ENCODE data around the gene PTPRA. TPM values are rescaled to one million over a fixed set of nuclear protein-coding genes. Genes with fewer than 3 reads are reported as not detected.

PTPRA gene
- total and polyA plus RNA-seq, 2 of the 8 experiments (the other 6 are each of a cell fraction or from before 2014, with no cell fraction given): 47.7 to 51.3 TPM

DNA sequence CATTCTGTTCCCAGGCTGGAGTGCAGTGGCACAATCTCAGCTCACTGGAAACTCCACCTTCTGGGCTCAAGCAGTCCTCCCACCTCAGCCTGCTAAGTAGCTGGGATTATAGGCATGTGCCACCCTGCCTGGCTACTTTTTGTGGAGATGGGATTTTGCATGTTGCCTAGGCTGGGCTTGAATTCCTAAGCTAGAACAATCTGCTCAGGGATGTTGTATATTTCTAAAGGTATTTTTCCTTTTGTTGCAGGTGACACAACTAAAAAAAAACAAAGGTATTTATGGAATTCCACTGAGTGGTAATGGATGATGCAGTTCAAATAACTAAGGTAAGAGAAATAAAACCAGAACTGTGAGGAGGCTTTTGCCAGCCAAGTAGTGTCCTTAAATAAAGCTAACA, 49.7 kb downstream of the PTPRA start:
- no peak overlapping the region for H2BK120ac ChIP-seq (replicated peaks; ENCODE audit: low read depth, low read length)
- no peaks in the 10 kb centered on the region; the same call in 1 of the 2 replicates for H3K23me2 ChIP-seq (ENCODE audit: low read depth, low read length)
- H3K27ac ChIP-seq (ENCODE audit: low read depth, low read length): no peak overlapping the region
- no peak overlapping the region for H2AK5ac ChIP-seq (ENCODE audit: low read depth, low read length)
- H3K36me3 ChIP-seq (ENCODE audit: control insufficient read depth in 2 of 4, insufficient read depth in 4 of 4, low read length in 3 of 4): peaks cover 0 to 13% (median 2%) of the 10 kb centered on the region in 4 experiments; a peak in 4 of 8 replicates
- DNase-seq (ENCODE audit: low read depth in 1 of 2, low spot score in 2 of 2): no peak
- peaks cover 4% of the 10 kb centered on the region for H3K79me1 ChIP-seq (ENCODE audit: low read depth, low read length)
- FAIRE-seq: no peak
- ChIA-PET POLR2A (ENCODE audit: partially characterized antibody) (interaction anchor here (1.1 kb wide), 1 partner anchor 10 kb away, joined by 3 read pairs; no protein-coding TSS in a partner anchor), CTCF (ENCODE audit: partially characterized antibody) (interaction anchor here (0.8 to 1.7 kb wide), 7 partner anchors 9 to 156 kb away, joined by 3 to 8 read pairs (median 3); no protein-coding TSS in a partner anchor)
- H3K4me1 ChIP-seq (replicated peaks in 1 of 4; ENCODE audit: control insufficient read depth in 3 of 4, insufficient read depth in 4 of 4, low read length in 3 of 4): peaks cover 2 to 10% (median 6%) of the 10 kb centered on the region in 4 experiments
- no peak overlapping the region for H3K4me2 ChIP-seq (ENCODE audit: insufficient read depth in 1 of 2, low read depth in 2 of 2, low read length in 2 of 2)
- no peak overlapping the region for H3K18ac ChIP-seq (ENCODE audit: extremely low read depth, low read length)
- no peak overlapping the region for H4K91ac ChIP-seq (replicated peaks; ENCODE audit: insufficient read length, low read length)
- no peak overlapping the region for H3K4me3 ChIP-seq (ENCODE audit: extremely low read depth in 1 of 4, insufficient read depth in 2 of 4, low read depth in 3 of 4, low read length in 4 of 4)
- no peak overlapping the region for H4K8ac ChIP-seq (ENCODE audit: extremely low read depth, insufficient read depth, low read length)
- no peak overlapping the region for H2BK12ac ChIP-seq (ENCODE audit: low read depth, low read length)
- no peaks in the 10 kb centered on the region for H3K9me3 ChIP-seq (ENCODE audit: insufficient read depth in 2 of 2, low read depth in 1 of 2, low read length in 1 of 2)
- H2BK20ac ChIP-seq (ENCODE audit: low read length): no peak overlapping the region
- H2AFZ ChIP-seq (ENCODE audit: low read length): no peak overlapping the region
- H3K23ac ChIP-seq (ENCODE audit: insufficient read length): no peak overlapping the region
- H3K27me3 ChIP-seq (replicated peaks in 1 of 4; ENCODE audit: control insufficient read depth in 3 of 4, extremely low read depth in 1 of 4, insufficient read depth in 3 of 4, low read length in 3 of 4): no peaks in the 10 kb centered on the region
- H2BK5ac ChIP-seq (ENCODE audit: low read depth, low read length): peak overlapping the region; percentile 16; the same call in 1 of the 2 replicates
- H3K14ac ChIP-seq (ENCODE audit: insufficient read length): no peak overlapping the region
- no peak overlapping the region for H2BK15ac ChIP-seq (ENCODE audit: low read length)
- H3K79me2 ChIP-seq (ENCODE audit: control insufficient read depth in 1 of 2, insufficient read depth in 2 of 2, low read length in 2 of 2): peaks cover 0 to 42% of the 10 kb centered on the region in 2 experiments; a peak in 2 of 4 replicates
- no peak overlapping the region for H3K56ac ChIP-seq (replicated peaks; ENCODE audit: insufficient read length, low read depth, low read length)
- H4K20me1 ChIP-seq (replicated peaks in 1 of 2; ENCODE audit: control insufficient read depth in 1 of 2, insufficient read depth in 2 of 2, low read length in 2 of 2): peaks cover 0 to 2% of the 10 kb centered on the region in 2 experiments
- H4K5ac ChIP-seq (ENCODE audit: insufficient read length, low read depth, low read length): no peak overlapping the region
- H3K9ac ChIP-seq (replicated peaks in 1 of 4; ENCODE audit: extremely low read depth in 1 of 4, low read depth in 3 of 4, low read length in 3 of 4): no peak overlapping the region
- no peak overlapping the region for H3K4ac ChIP-seq (replicated peaks; ENCODE audit: insufficient read length, low read depth, low read length)
- TF ChIP-seq EP300 (IDR thresholded peaks at IDR 0.05; ENCODE audit: borderline replicate concordance in 1 of 2, low read depth in 2 of 2, low read length in 2 of 2): no peak
- TF ChIP-seq, protein P1, sequence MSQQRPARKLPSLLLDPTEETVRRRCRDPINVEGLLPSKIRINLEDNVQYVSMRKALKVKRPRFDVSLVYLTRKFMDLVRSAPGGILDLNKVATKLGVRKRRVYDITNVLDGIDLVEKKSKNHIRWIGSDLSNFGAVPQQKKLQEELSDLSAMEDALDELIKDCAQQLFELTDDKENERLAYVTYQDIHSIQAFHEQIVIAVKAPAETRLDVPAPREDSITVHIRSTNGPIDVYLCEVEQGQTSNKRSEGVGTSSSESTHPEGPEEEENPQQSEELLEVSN (IDR thresholded peaks at IDR 0.05): no peak
- no peak for TF ChIP-seq CBX8 (IDR thresholded peaks at IDR 0.05; ENCODE audit: borderline replicate concordance, low read depth, low read length)
- TF ChIP-seq FOSL1 (IDR thresholded peaks at IDR 0.05; ENCODE audit: insufficient read depth, low read depth, low read length): no peak
- no peak for TF ChIP-seq HDAC2 (IDR thresholded peaks at IDR 0.05; ENCODE audit: borderline replicate concordance in 1 of 2, low read depth in 2 of 2, low read length in 2 of 2)
- no peak for TF ChIP-seq SP1 (IDR thresholded peaks at IDR 0.05; ENCODE audit: low read depth, low read length)
- no peak for TF ChIP-seq SP2 (IDR thresholded peaks at IDR 0.05; ENCODE audit: low read length)
- no peak for TF ChIP-seq PHF8 (conservative IDR thresholded peaks at IDR 0.05; ENCODE audit: low read depth, low read length)
- no peak for TF ChIP-seq CTBP2 (IDR thresholded peaks at IDR 0.05; ENCODE audit: borderline replicate concordance, insufficient read depth, insufficient read length, low read length)
- TF ChIP-seq RXRA (IDR thresholded peaks at IDR 0.05; ENCODE audit: insufficient read depth, low read depth, low read length): no peak
- no peak for TF ChIP-seq NANOG (IDR thresholded peaks at IDR 0.05; ENCODE audit: insufficient read depth, low read depth, low read length, poor library complexity, severe bottlenecking)
- TF ChIP-seq YY1 (IDR thresholded peaks at IDR 0.05; ENCODE audit: low read depth, low read length): no peak
- TF ChIP-seq KDM1A (IDR thresholded peaks at IDR 0.05; ENCODE audit: borderline replicate concordance, low read length): no peak
